HFF-Myc (cell line): ENCODE measurements around the gene DRD3.

ENCODE experiments used
- DNase-seq: peaks from one replicate; pipeline ENCODE4 v3.0.0-alpha.2; 2011; ENCODE audit warnings: low read depth; ENCODE audit errors: extremely low read depth
- H3K4me3 ChIP-seq: replicated peaks from 2 replicates; pipeline ENCODE4 v1.5.1; 2011; ENCODE audit warnings: low read depth, mild to moderate bottlenecking, control low read depth, low read length
- TF ChIP-seq, protein P1 (sequence below): IDR thresholded peaks from 2 replicates; pipeline ENCODE4 v1.5.1; 2012; ENCODE audit warnings: mild to moderate bottlenecking, low read depth, low read length, control low read depth; ENCODE audit errors: missing control alignments

DRD3 gene

DNA sequence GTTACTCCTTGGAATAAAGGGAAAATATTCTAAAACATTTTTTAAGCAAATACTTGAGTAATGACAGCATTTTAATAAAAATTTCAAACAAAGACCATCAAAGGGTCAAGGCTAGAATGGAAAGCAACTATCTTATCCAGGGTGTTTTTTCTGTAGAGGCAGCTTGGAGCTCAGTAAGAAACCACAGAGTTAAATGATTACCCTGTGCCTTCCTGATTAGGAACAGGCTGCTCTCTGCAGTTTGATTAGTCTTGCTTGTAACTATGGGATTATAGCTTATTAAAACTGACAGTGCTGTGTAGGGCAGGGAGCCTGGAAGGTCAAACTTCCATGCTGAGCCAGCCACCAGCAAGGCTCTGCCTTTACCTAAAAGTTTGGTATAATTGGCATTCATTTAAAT lies 89.2 kb downstream of the DRD3 start:
- TF ChIP-seq, protein P1, sequence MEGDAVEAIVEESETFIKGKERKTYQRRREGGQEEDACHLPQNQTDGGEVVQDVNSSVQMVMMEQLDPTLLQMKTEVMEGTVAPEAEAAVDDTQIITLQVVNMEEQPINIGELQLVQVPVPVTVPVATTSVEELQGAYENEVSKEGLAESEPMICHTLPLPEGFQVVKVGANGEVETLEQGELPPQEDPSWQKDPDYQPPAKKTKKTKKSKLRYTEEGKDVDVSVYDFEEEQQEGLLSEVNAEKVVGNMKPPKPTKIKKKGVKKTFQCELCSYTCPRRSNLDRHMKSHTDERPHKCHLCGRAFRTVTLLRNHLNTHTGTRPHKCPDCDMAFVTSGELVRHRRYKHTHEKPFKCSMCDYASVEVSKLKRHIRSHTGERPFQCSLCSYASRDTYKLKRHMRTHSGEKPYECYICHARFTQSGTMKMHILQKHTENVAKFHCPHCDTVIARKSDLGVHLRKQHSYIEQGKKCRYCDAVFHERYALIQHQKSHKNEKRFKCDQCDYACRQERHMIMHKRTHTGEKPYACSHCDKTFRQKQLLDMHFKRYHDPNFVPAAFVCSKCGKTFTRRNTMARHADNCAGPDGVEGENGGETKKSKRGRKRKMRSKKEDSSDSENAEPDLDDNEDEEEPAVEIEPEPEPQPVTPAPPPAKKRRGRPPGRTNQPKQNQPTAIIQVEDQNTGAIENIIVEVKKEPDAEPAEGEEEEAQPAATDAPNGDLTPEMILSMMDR: no peak
- no peak for DNase-seq
- no peak overlapping the region for H3K4me3 ChIP-seq

GRCh38 chr3:114086356-114086755 lies 92.5 kb downstream of the DRD3 start:
- no peak overlapping the region for H3K4me3 ChIP-seq
- DNase-seq: no peak
- TF ChIP-seq, protein P1: no peak

- DNase-seq: no peak
- H3K4me3 ChIP-seq: no peak overlapping the region
- TF ChIP-seq, protein P1: no peak
These were observed 95.7 kb downstream of the DRD3 start for GRCh38 chr3:114083112-114083511.

DNA sequence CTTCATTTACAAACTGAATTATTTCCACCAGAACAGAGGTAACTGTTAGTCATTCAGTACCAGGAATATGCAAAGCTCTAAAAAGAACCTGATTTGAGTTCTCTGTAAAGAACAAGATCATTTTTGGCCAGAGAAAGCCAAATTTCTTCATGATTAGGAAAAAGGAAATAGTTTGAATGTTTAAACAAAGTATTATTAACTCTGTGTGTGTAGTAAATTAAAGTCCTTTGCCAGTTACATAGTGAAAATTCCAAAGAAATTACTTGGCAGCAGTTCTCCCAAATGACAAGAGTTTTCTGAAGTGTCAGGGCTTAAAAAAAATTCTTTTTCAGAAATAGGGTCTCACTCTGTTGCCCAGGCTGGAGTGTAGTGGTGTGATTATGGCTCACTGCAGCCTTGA lies 97.8 kb downstream of the DRD3 start:
- TF ChIP-seq, protein P1: no peak
- DNase-seq: no peak
- no peak overlapping the region for H3K4me3 ChIP-seq

DNA sequence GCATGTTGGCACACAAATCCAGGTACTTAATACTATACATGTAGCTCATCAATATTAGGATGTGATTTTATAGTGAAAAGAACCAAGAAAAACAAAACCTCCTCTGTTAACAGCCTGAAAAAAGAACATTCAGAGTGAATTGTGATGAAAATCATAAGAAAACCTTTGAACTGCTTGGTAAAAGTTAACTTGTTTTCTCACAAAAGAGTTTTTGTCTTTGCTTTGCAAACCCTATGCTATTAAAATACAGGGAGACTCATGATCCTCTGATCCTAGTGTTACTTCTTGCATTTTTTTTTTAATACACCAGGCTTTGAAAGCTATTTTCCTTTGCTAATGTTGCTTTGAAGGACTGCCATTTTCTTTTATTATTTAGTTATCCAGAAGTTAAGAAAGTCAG lies 98.7 kb downstream of the DRD3 start:
- H3K4me3 ChIP-seq: no peak overlapping the region
- TF ChIP-seq, protein P1: no peak

DNA sequence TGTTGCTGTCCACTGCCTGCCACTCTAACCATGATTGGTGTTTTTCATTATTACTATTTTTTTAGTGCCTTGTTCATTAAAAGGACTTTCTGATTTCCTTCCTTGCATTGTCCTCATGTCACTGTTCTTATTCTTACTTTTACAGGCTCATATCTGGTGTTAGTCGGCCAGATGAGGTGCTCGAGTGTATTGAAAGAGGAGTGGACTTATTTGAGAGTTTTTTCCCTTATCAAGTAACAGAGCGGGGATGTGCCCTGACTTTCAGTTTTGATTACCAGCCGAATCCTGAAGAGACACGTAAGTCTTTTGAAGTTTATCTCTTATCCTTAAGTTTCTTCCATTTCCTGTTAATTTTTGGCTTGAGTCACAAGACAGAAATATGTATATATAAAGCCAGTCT lies 99.1 kb downstream of the DRD3 start:
- no peak for DNase-seq
- TF ChIP-seq, protein P1: no peak
- H3K4me3 ChIP-seq: no peak overlapping the region

More for the DNA sequence above, 98.7 kb downstream of the DRD3 start:
- DNase-seq: no peak

GRCh38 chr3:114078126-114078525 lies 100.7 kb downstream of the DRD3 start:
- TF ChIP-seq, protein P1: no peak
- DNase-seq: no peak
- no peak overlapping the region for H3K4me3 ChIP-seq
